ENCODE results near the gene MKNK1. TPM values are rescaled to one million over a fixed set of nuclear protein-coding genes. Genes with fewer than 3 reads are reported as not detected.
A peak's percentile ranks its signal among the peaks of the same experiment; 100 is the strongest.

MKNK1 gene
- total RNA-seq, 1 donor from 2014 or later = 58.4 TPM

GRCh38 chr1:46546210-46546609 is 57.9 kb downstream of the MKNK1 start:
- peak; percentile 4 for DNase-seq
- Mint-ChIP-seq H3K9me3 (ENCODE audit: unreplicated experiment) (peaks cover 9% of the 10 kb centered on the region), H3K36me3 (ENCODE audit: unreplicated experiment) (peaks cover 3% of the 10 kb centered on the region), H3K4me3 (ENCODE audit: unreplicated experiment) (no peak overlapping the region), H3K4me1 (ENCODE audit: low read depth, unreplicated experiment) (peaks cover 14% of the 10 kb centered on the region), H3K27me3 (ENCODE audit: unreplicated experiment) (peaks cover 31% of the 10 kb centered on the region), H3K27ac (ENCODE audit: unreplicated experiment) (no peak overlapping the region)
- TF ChIP-seq CTCF (IDR thresholded peaks at IDR 0.05; ENCODE audit: partially characterized antibody, unreplicated experiment) = no peak

DNA sequence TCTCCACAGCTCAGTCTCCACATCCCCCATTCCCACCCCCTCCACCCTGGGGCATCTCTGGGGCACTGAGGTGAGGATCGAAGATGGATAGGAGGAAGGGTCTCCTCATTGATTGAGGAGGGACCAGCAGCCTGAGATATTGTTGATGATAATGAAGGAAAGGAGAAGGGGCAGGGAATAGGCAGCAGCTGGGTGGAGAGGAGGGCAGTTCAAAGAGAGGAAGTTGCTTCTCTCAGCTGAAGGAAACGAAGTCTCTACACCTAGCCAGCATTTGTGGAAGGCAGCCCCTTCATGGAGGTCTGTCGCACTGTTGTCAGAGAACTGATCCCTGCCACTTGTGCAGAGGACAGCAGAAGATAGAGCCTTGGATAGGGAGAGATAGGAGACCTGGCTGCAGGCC is 58.3 kb downstream of the MKNK1 start:
- H3K9me3 Mint-ChIP-seq (ENCODE audit: unreplicated experiment) = peaks cover 8% of the 10 kb centered on the region
- H3K27me3 Mint-ChIP-seq (ENCODE audit: unreplicated experiment) = peaks cover 34% of the 10 kb centered on the region
- peaks cover 5% of the 10 kb centered on the region for H3K36me3 Mint-ChIP-seq (ENCODE audit: unreplicated experiment)
- no peak overlapping the region for H3K4me3 Mint-ChIP-seq (ENCODE audit: unreplicated experiment)
- peaks cover 12% of the 10 kb centered on the region for H3K4me1 Mint-ChIP-seq (ENCODE audit: low read depth, unreplicated experiment)
- TF ChIP-seq CTCF (IDR thresholded peaks at IDR 0.05; ENCODE audit: partially characterized antibody, unreplicated experiment) = no peak
- DNase-seq = no peak
- H3K27ac Mint-ChIP-seq (ENCODE audit: unreplicated experiment) = no peak overlapping the region

DNA sequence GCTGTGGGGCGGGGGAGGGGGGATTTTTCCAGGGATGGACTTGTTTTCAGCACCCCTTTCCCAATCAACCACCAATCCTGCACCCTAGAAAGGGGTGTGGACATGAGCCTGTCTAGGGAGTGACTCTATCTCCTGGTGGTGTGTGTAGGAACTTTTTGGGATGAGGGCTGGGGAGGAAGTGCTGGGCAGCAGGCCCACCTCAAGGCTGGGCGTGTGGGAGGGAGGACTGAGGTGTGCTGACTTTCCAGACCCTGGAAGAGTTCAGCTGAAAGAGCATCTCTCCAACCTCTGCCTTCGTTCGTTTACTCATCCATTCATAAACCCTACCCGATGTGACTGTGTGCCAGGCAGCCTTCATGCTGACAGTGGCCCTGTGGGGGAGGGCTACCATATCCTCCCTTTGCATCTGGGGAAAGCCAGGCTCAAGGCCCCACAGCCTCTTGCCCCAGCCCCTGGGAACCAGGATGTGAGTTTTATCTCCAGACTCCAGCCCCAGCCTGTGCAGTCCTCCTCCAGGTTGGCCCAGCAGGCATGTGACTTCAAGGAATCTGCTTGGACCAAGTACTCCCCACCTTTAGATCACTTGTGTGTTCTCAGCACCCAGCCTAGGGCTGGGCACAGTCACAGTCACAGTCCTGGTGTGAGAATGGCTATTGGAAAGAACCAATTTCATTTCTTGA is 59.4 kb downstream of the MKNK1 start:
- peaks cover 5% of the 10 kb centered on the region for H3K36me3 Mint-ChIP-seq (ENCODE audit: unreplicated experiment)
- H3K27me3 Mint-ChIP-seq (ENCODE audit: unreplicated experiment) = peaks cover 31% of the 10 kb centered on the region
- peaks cover 4% of the 10 kb centered on the region for H3K9me3 Mint-ChIP-seq (ENCODE audit: unreplicated experiment)
- no peak overlapping the region for H3K27ac Mint-ChIP-seq (ENCODE audit: unreplicated experiment)
- no peak for TF ChIP-seq CTCF (IDR thresholded peaks at IDR 0.05; ENCODE audit: partially characterized antibody, unreplicated experiment)
- peaks cover 8% of the 10 kb centered on the region for H3K4me1 Mint-ChIP-seq (ENCODE audit: low read depth, unreplicated experiment)
- no peak for DNase-seq
- peak overlapping the region; percentile 86 for H3K4me3 Mint-ChIP-seq (ENCODE audit: unreplicated experiment)

GRCh38 chr1:46543761-46544560 is 60.1 kb downstream of the MKNK1 start:
- Mint-ChIP-seq H3K27ac (ENCODE audit: unreplicated experiment) (no peak overlapping the region), H3K27me3 (ENCODE audit: unreplicated experiment) (peaks cover 31% of the 10 kb centered on the region), H3K4me1 (ENCODE audit: low read depth, unreplicated experiment) (peaks cover 3% of the 10 kb centered on the region), H3K36me3 (ENCODE audit: unreplicated experiment) (peaks cover 5% of the 10 kb centered on the region), H3K9me3 (ENCODE audit: unreplicated experiment) (peaks cover 3% of the 10 kb centered on the region), H3K4me3 (ENCODE audit: unreplicated experiment) (peak overlapping the region; percentile 86)
- TF ChIP-seq CTCF (IDR thresholded peaks at IDR 0.05; ENCODE audit: partially characterized antibody, unreplicated experiment) = no peak
- peak; percentile 36 for DNase-seq

DNA sequence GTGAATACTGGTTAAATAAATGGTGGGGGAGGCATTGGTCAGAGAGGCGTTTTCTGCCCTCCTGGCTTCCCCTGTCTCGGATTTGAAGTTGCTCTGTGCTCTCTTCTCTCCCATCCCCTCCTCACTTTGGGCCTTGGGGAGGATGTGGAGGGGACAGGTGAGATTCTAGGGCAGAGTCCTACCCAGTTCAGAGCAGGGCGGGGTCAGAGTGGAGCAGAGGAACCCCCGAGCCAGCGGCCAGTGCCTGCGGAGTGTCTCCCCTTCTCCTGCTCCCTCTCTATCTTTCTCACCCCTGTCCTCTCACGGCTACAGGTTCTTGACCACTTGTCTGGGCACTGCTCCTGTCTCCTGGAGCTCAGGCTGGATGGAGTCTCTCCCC is 60.7 kb downstream of the MKNK1 start:
- Mint-ChIP-seq H3K27me3 (ENCODE audit: unreplicated experiment) (peaks cover 31% of the 10 kb centered on the region), H3K27ac (ENCODE audit: unreplicated experiment) (no peak overlapping the region), H3K9me3 (ENCODE audit: unreplicated experiment) (peaks cover 3% of the 10 kb centered on the region), H3K36me3 (ENCODE audit: unreplicated experiment) (peaks cover 5% of the 10 kb centered on the region), H3K4me3 (ENCODE audit: unreplicated experiment) (peak overlapping the region; percentile 38), H3K4me1 (ENCODE audit: low read depth, unreplicated experiment) (peaks cover 3% of the 10 kb centered on the region)
- no peak for TF ChIP-seq CTCF (IDR thresholded peaks at IDR 0.05; ENCODE audit: partially characterized antibody, unreplicated experiment)
- no peak for DNase-seq
